ENCODE measurements around the gene PLBD2.

GRCh38 chr12:113320401-113320800 is 38.0 kb upstream of the PLBD2 start:
- TF ChIP-seq CTCF (IDR thresholded peaks at IDR 0.05): no peak
- TF ChIP-seq POLR2A (IDR thresholded peaks at IDR 0.05): no peak
